Right forelimb (tissue), 1 donor: Measurements from ENCODE around the gene AKR1C3.

Experiments
- DNase-seq: peaks from one replicate; pipeline ENCODE4 v3.0.0-alpha.2; 2018

Gene AKR1C3

GRCh38 chr10:5143137-5143536 is 48.9 kb downstream of the AKR1C3 start:
- no peak for DNase-seq

GRCh38 chr10:5146920-5147254 is 52.7 kb downstream of the AKR1C3 start:
- DNase-seq, result no peak

- DNase-seq, result no peak
These were observed 53.2 kb downstream of the AKR1C3 start for GRCh38 chr10:5147255-5147980.

- DNase-seq, result no peak
These were observed 53.9 kb downstream of the AKR1C3 start for GRCh38 chr10:5147981-5148677.

GRCh38 chr10:5148678-5149032 is 54.4 kb downstream of the AKR1C3 start:
- DNase-seq, result no peak

- DNase-seq, result no peak
These were observed 56.9 kb downstream of the AKR1C3 start for GRCh38 chr10:5151076-5151475.

- no peak for DNase-seq
These were observed 61.7 kb downstream of the AKR1C3 start for GRCh38 chr10:5155951-5156350.
